Lung (tissue), 12 donors: ENCODE measurements around the gene ERGIC1. TPM values are rescaled to one million over a fixed set of nuclear protein-coding genes. Genes with fewer than 3 reads are reported as not detected.
A peak's percentile ranks its signal among the peaks of the same experiment; 100 is the strongest.
"Not testable (repeated sequence)": the region's sequence is repeated elsewhere in the genome, so short reads cannot be mapped to it uniquely, and the experiment has no call there.

Source experiments
- ATAC-seq: fragments of 200-7000 bp; cut with Tn5 transposase; one replicate; pipeline ENCODE4 v1.9.1; 2020; ENCODE audit warnings: moderate number of reproducible peaks; ENCODE audit not compliant: insufficient read depth, low FRiP score
- DNase-seq, 3 donors: peaks; one replicate each; pipeline ENCODE4 v3.0.0-alpha.2; 2013 to 2017
- H3K27ac ChIP-seq, 2 donors: one replicate each; pipeline ENCODE4 v1.5.1; 2013; ENCODE audit warnings: mild to moderate bottlenecking in 2 of 2, moderate library complexity in 2 of 2, control low read depth in 1 of 2, inconsistent platforms in 1 of 2, low read depth in 1 of 2, low read length in 1 of 2
- H3K27me3 ChIP-seq, 3 donors: one replicate each; pipeline ENCODE4 v1.5.1; 2013; ENCODE audit warnings: low read length in 2 of 3; ENCODE audit not compliant: control insufficient read depth in 3 of 3, insufficient read depth in 3 of 3
- H3K36me3 ChIP-seq, 4 donors: one replicate each; pipeline ENCODE4 v1.5.1; 2013; ENCODE audit warnings: low read length in 4 of 4, mild to moderate bottlenecking in 1 of 4, moderate library complexity in 1 of 4; ENCODE audit not compliant: control insufficient read depth in 4 of 4, insufficient read depth in 4 of 4
- H3K4me1 ChIP-seq, 5 donors: one replicate each; pipeline ENCODE4 v1.5.1; 2013; ENCODE audit warnings: low read length in 5 of 5, mild to moderate bottlenecking in 2 of 5, moderate library complexity in 1 of 5; ENCODE audit not compliant: control insufficient read depth in 5 of 5, insufficient read depth in 5 of 5
- H3K4me3 ChIP-seq: one replicate; pipeline ENCODE4 v1.5.1; 2013; ENCODE audit warnings: mild to moderate bottlenecking, control low read depth, moderate library complexity
- H3K9ac ChIP-seq, 2 donors: one replicate each; pipeline ENCODE4 v1.5.1; 2013; ENCODE audit warnings: low read length in 2 of 2, control low read depth in 1 of 2; ENCODE audit not compliant: insufficient read depth in 1 of 2
- H3K9me3 ChIP-seq, 4 donors: one replicate each; pipeline ENCODE4 v1.5.1; 2013; ENCODE audit warnings: low read length in 3 of 4, mild to moderate bottlenecking in 1 of 4, moderate library complexity in 1 of 4; ENCODE audit not compliant: control insufficient read depth in 4 of 4, insufficient read depth in 3 of 4
- WGBS, 2 donors: extraction: QIAGEN DNeasy Blood & Tissue Kit; methylation state at CpG; one replicate each; pipeline ENCODE4 v1.1.7; 2013; 5-methylcytosine and 5-hydroxymethylcytosine counted together
- polyA plus RNA-seq, 2 donors: library from polyadenylated mRNA; stranded (reverse); fragments of 200-250 nt; gene quantifications; one replicate each; pipeline ENCODE4 v1.2.1, GENCODE V29; 2013
- total RNA-seq, 2 donors: library from RNA; depleted of rRNA in 1 of 2; stranded (reverse); fragments of >200 nt in 1 of 2; gene quantifications; one replicate each; pipeline ENCODE4 v1.2.1, GENCODE V29; 2014 to 2021
- TF ChIP-seq, protein P1 (sequence below): IDR thresholded peaks from 2 replicates; pipeline ENCODE4 v1.5.1; 2012; ENCODE audit warnings: mild to moderate bottlenecking; ENCODE audit errors: control extremely low read depth, extremely low read depth
- donor health status: control.
- donor health status: control.
- donor health status: Bipolar disorder and iron deficiency.
- donor health status: healthy.
- donor health status: DM: yes; HTN: yes; CAD: no.

ERGIC1 gene
- total and polyA plus RNA-seq, 4 donors: 62.2 to 215 (median 163) TPM

DNA sequence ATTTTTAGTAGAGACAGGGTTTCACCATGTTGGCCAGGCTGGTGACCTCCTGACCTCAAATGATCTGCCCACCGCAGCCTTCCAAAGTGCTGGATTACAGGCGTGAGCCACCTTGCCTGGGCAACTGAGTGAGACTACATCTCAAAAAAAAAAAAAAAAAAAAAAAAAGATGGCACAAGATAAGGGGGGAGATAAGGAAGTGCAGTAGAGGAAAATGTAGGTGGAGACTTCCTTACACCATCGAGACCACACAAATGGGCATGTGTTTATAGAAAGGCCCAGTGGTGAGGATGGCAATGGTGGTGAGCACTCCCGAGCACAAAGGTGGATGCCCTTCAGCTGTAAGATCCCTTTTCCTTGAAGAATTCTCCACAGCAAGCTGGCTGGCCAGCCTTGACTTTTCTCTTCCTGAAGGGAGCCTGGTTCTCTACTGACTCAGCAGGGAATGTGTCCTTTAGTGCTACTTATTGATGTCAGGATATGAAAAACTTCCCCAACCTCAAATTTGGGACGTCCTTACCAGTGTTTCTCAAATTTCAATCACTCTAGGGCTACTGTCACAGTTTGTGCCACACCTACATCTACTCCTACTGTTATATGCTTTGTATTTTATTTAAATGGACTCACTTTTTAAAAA, 28.2 kb downstream of the ERGIC1 start:
- Histone ChIP-seq H3K27me3 (no peaks in the 10 kb centered on the region), H3K9me3 (no peaks in the 10 kb centered on the region), H3K4me3 (no peak overlapping the region), H3K4me1 (peaks cover 11 to 48% (median 29%) of the 10 kb centered on the region in 5 donors), H3K27ac (peak overlapping the region; percentile 42 to 46), H3K36me3 (peaks cover 0 to 3% (median 0%) of the 10 kb centered on the region in 4 donors), H3K9ac (no peak overlapping the region)
- 57 to 68% methylated on average over 5 of the region's 5 CpGs for WGBS, 2 donors
- DNase-seq: no peak
- TF ChIP-seq, protein P1, sequence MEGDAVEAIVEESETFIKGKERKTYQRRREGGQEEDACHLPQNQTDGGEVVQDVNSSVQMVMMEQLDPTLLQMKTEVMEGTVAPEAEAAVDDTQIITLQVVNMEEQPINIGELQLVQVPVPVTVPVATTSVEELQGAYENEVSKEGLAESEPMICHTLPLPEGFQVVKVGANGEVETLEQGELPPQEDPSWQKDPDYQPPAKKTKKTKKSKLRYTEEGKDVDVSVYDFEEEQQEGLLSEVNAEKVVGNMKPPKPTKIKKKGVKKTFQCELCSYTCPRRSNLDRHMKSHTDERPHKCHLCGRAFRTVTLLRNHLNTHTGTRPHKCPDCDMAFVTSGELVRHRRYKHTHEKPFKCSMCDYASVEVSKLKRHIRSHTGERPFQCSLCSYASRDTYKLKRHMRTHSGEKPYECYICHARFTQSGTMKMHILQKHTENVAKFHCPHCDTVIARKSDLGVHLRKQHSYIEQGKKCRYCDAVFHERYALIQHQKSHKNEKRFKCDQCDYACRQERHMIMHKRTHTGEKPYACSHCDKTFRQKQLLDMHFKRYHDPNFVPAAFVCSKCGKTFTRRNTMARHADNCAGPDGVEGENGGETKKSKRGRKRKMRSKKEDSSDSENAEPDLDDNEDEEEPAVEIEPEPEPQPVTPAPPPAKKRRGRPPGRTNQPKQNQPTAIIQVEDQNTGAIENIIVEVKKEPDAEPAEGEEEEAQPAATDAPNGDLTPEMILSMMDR: no peak
- ATAC-seq: no peak

GRCh38 chr5:172864171-172864570, 30.1 kb downstream of the ERGIC1 start:
- not testable (repeated sequence) for H3K4me3 ChIP-seq, H3K9ac ChIP-seq, DNase-seq, H3K27me3 ChIP-seq, ATAC-seq, H3K27ac ChIP-seq, H3K9me3 ChIP-seq, H3K36me3 ChIP-seq
- 83 to 84% methylated on average over 4 of the region's 4 CpGs for WGBS, 2 donors
- H3K4me1 ChIP-seq: peaks cover 11 to 45% (median 31%) of the 10 kb centered on the region in 5 donors

GRCh38 chr5:172864747-172865146, 30.7 kb downstream of the ERGIC1 start:
- 91 to 92% methylated on average over 7 of the region's 7 CpGs for WGBS, 2 donors
- Histone ChIP-seq H3K9ac (no peak overlapping the region), H3K4me1 (peaks cover 11 to 43% (median 26%) of the 10 kb centered on the region in 5 donors), H3K27ac (no peak overlapping the region), H3K9me3 (no peaks in the 10 kb centered on the region), H3K27me3 (no peaks in the 10 kb centered on the region), H3K36me3 (no peaks in the 10 kb centered on the region), H3K4me3 (no peak overlapping the region)
- ATAC-seq (no peak), DNase-seq (no peak)
- TF ChIP-seq, protein P1: no peak

DNA sequence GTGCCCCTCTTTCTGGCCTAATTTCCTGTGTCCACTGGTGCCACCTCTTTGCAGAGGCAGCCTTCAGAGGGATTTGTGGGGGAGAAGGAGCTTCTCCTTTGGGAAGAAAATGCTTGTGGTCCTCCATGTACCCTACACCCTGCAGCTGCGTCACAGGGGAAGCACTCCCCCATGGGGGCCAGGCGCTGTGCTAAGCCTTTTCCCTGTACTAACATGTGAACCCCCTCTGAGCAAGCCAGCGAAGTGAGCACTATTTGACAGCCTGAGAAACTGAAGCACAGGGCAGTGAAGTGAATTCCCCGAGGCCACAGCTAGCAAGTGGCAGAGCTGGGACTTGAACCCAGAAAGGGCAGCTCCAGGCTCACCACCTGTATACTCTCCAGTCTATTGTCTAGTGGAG, 32.3 kb downstream of the ERGIC1 start:
- TF ChIP-seq, protein P1: no peak
- H3K9me3 ChIP-seq: no peaks in the 10 kb centered on the region
- no peaks in the 10 kb centered on the region for H3K36me3 ChIP-seq
- 93% methylated on average over 4 of the region's 4 CpGs for WGBS, 2 donors
- H3K4me1 ChIP-seq: peaks cover 0 to 41% (median 16%) of the 10 kb centered on the region in 5 donors
- peak overlapping the region in 1 of 2 donors; percentile 37 for H3K27ac ChIP-seq
- H3K9ac ChIP-seq: no peak overlapping the region
- no peak overlapping the region for H3K4me3 ChIP-seq
- no peak for DNase-seq
- ATAC-seq: no peak
- H3K27me3 ChIP-seq: no peaks in the 10 kb centered on the region
